ENCODE measurements around the gene CXCL14. TPM values are rescaled to one million over a fixed set of nuclear protein-coding genes. Genes with fewer than 3 reads are reported as not detected.

CXCL14 gene
- total RNA-seq, 1 donor: 0.18 TPM

DNA sequence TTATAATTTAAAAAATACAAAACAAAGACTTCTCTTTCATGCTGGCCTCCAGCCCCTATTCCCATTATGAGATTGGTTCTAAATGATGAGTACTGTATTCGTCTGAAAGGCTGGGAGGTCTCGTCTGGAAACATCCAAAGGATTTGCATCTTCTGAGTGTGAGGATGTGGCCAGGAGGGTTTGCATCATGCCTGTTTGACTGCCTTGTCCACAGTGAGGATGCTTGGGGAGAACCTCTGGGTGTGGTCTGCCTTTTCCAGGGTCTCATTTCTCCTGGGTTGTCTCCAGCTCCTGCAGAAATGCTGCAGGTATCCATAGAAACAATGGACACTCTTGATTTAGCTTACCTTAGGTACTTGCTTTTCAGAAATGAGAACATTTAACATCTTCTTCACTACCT is 26.4 kb upstream of the CXCL14 start:
- DNase-seq (ENCODE audit: low read depth): no peak
- TF ChIP-seq CTCF (IDR thresholded peaks at IDR 0.05; ENCODE audit: insufficient read depth, low read length): no peak
- H3K4me3 ChIP-seq (ENCODE audit: low read depth, low read length): no peak overlapping the region

GRCh38 chr5:135604056-135604455 is 25.3 kb upstream of the CXCL14 start:
- no peak for DNase-seq (ENCODE audit: low read depth)
- TF ChIP-seq CTCF (IDR thresholded peaks at IDR 0.05; ENCODE audit: insufficient read depth, low read length): no peak
- H3K4me3 ChIP-seq (ENCODE audit: low read depth, low read length): no peak overlapping the region

DNA sequence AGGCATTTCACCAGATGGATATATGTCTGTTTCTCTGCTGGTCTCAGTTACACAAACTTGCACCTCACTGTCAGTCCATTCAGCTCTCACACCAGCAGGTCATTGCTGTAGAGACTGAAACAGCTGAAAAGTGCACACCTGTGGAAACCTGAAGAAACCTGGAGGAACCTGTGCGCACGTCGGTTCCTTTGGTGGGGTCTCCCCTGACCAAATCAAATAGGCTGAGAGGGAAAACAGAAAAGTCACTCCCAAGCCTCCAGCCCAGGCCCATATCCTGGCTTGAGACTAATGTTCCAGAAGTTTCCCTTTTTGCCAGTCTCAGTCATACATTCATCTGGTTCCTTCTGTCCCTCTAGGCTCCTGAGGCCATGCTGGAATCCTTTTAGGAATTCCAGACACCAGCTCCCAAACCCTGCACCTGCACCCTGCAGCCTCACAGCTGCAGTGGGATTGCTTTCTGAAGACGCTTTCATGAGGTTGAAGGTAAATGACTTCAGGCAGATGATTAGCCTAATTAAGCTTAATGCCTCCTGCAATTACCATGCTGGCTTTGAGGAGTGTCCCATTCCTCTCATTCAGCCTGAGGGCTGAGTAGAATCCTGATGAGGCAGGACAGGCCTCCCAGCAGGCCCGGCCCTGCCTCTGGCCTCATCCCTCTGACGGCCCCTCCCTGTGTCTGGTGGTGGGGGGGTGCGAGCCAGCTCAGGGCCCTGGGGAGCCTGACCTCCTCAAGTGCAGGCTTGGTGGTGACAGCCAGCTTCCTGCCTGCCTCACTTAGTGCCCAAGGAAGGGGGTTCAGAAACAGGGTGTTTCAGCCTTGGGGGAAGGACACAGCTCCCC is 24.3 kb upstream of the CXCL14 start:
- TF ChIP-seq CTCF (IDR thresholded peaks at IDR 0.05; ENCODE audit: insufficient read depth, low read length): no peak
- H3K4me3 ChIP-seq (ENCODE audit: low read depth, low read length): no peak overlapping the region
- DNase-seq (ENCODE audit: low read depth): no peak

GRCh38 chr5:135601466-135601865 is 22.7 kb upstream of the CXCL14 start:
- DNase-seq (ENCODE audit: low read depth): no peak
- TF ChIP-seq CTCF (IDR thresholded peaks at IDR 0.05; ENCODE audit: insufficient read depth, low read length): no peak
- H3K4me3 ChIP-seq (ENCODE audit: low read depth, low read length): no peak overlapping the region

GRCh38 chr5:135600971-135601381 is 22.2 kb upstream of the CXCL14 start:
- no peak for TF ChIP-seq CTCF (IDR thresholded peaks at IDR 0.05; ENCODE audit: insufficient read depth, low read length)
- DNase-seq (ENCODE audit: low read depth): no peak
- H3K4me3 ChIP-seq (ENCODE audit: low read depth, low read length): no peak overlapping the region

GRCh38 chr5:135600152-135600570 is 21.4 kb upstream of the CXCL14 start:
- no peak for TF ChIP-seq CTCF (IDR thresholded peaks at IDR 0.05; ENCODE audit: insufficient read depth, low read length)
- no peak for DNase-seq (ENCODE audit: low read depth)
- no peak overlapping the region for H3K4me3 ChIP-seq (ENCODE audit: low read depth, low read length)

Measured in fibroblast of the aortic adventitia (primary cell).